ENCODE measurements around the gene IQGAP1. TPM values are rescaled to one million over a fixed set of nuclear protein-coding genes. Genes with fewer than 3 reads are reported as not detected.
A peak's percentile ranks its signal among the peaks of the same experiment; 100 is the strongest.
"Not testable (repeated sequence)": the region's sequence is repeated elsewhere in the genome, so short reads cannot be mapped to it uniquely, and the experiment has no call there.

Gene IQGAP1
- total RNA-seq, 1 experiment from 2014 or later: 113 TPM

DNA sequence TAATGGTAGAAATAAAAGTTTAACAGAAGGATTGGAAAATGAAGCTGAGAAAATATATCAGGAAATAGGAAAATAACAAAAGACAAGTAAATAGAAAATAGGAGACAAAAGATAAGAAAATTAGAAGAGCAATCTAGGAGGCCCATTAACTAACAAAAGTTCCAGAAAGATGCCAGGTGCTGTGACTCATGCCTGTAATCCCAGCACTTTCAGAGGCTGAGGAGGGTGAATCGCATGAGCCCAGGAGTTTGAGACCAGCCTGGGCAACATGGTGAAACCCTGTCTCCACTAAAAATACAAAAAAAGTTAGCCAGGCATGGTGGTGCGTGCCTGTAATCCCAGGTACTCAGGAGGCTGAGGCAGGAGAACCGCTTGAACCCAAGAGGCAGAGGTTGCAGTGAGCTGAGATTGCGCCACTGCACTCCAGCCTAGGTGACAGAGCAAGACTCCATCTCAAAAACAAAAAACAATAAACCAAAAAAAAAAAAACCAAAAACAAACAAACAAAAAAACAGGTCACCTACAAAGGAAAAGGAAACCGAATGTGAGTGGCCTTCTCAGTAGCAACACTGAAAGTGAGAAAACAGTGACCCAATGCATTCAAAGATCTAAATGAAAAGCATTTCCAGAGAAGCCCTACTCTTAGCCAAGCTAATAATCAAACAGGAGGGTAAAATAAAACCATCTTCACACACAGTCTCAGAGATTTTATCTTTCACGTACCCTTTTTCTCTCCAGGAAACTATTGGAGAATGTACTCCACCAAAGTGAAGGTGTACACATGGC, 136.2 kb downstream of the IQGAP1 start:
- H3K4me3 ChIP-seq (replicated peaks in 1 of 2; ENCODE audit: low read depth in 1 of 2, low read length in 2 of 2); DNase-seq (ENCODE audit: low read depth, low spot score); H3K27me3 ChIP-seq (ENCODE audit: insufficient read depth, low read length); H4K20me1 ChIP-seq (ENCODE audit: insufficient read depth); H3K9me3 ChIP-seq (ENCODE audit: control insufficient read depth in 1 of 2, insufficient read depth in 1 of 2, low read depth in 1 of 2, low read length in 2 of 2); H3K9ac ChIP-seq (ENCODE audit: low read length); H3K4me2 ChIP-seq (ENCODE audit: low read length); H2AFZ ChIP-seq (ENCODE audit: low read depth, low read length, poor library complexity, severe bottlenecking); ATAC-seq; POLR2A ChIA-PET; H3K36me3 ChIP-seq (ENCODE audit: control insufficient read depth in 1 of 2, insufficient read depth in 2 of 2, low read length in 2 of 2); intact Hi-C loops (cut with micrococcal nuclease); H3K27ac ChIP-seq (ENCODE audit: low read depth, low read length); CTCF ChIA-PET; RAD21 ChIA-PET (ENCODE audit: low non-redundant PET in 1 of 2, low total read pairs in 2 of 2, uncharacterized antibody in 2 of 2, unreplicated experiment in 2 of 2); BruUV-seq (replicated peaks); H3K79me2 ChIP-seq (ENCODE audit: insufficient read depth, low read length); H3K9me2 ChIP-seq (ENCODE audit: insufficient read depth): not testable (repeated sequence)
- H3K4me1 ChIP-seq (ENCODE audit: control insufficient read depth in 1 of 2, insufficient read depth in 2 of 2, low read length in 2 of 2): peaks cover 5 to 16% of the 10 kb centered on the region in 2 experiments

- H3K79me2 ChIP-seq (ENCODE audit: insufficient read depth, low read length): peaks cover 30% of the 10 kb centered on the region
- peak overlapping the region; percentile 86; the same call in 1 of the 2 replicates for H3K27ac ChIP-seq (ENCODE audit: low read depth, low read length)
- H4K20me1 ChIP-seq (ENCODE audit: insufficient read depth): peaks cover 6% of the 10 kb centered on the region; the same call in 1 of the 2 replicates
- no peaks in the 10 kb centered on the region for H3K9me2 ChIP-seq (ENCODE audit: insufficient read depth)
- intact Hi-C loops (cut with micrococcal nuclease): no loop called here
- TF ChIP-seq SP1 (IDR thresholded peaks at IDR 0.05; ENCODE audit: low read depth) (no peak), POLR2A (IDR thresholded peaks at IDR 0.05; ENCODE audit: borderline replicate concordance, extremely low read depth, insufficient read depth, insufficient read length) (peak; percentile 9), CBX3 (IDR thresholded peaks at IDR 0.05; ENCODE audit: low read depth) (no peak)
- peak overlapping the region; percentile 65 to 74 for H3K4me3 ChIP-seq (replicated peaks in 1 of 2; ENCODE audit: low read depth in 1 of 2, low read length in 2 of 2)
- CTCF ChIA-PET: interaction anchor here (1.7 kb wide), 1 partner anchor 357 kb away, joined by 3 read pairs; no protein-coding TSS in a partner anchor
- H3K4me1 ChIP-seq (ENCODE audit: control insufficient read depth in 1 of 2, insufficient read depth in 2 of 2, low read length in 2 of 2): peaks cover 10% of the 10 kb centered on the region in 2 experiments
- no peak for DNase-seq (ENCODE audit: low read depth, low spot score)
- H3K9me3 ChIP-seq (ENCODE audit: control insufficient read depth in 1 of 2, insufficient read depth in 1 of 2, low read depth in 1 of 2, low read length in 2 of 2): no peaks in the 10 kb centered on the region
- H3K9ac ChIP-seq (ENCODE audit: low read length): peak overlapping the region; percentile 65
- peak overlapping the region; percentile 79 for H3K4me2 ChIP-seq (ENCODE audit: low read length)
- RAD21 ChIA-PET (ENCODE audit: low non-redundant PET in 1 of 2, low total read pairs in 2 of 2, uncharacterized antibody in 2 of 2, unreplicated experiment in 2 of 2): no interaction called here
- POLR2A ChIA-PET: interaction anchor here (1.0 kb wide), 1 partner anchor 17 kb away, joined by 3 read pairs; no protein-coding TSS in a partner anchor
- H2AFZ ChIP-seq (ENCODE audit: low read depth, low read length, poor library complexity, severe bottlenecking): peak overlapping the region; percentile 45
- no peaks in the 10 kb centered on the region for H3K27me3 ChIP-seq (ENCODE audit: insufficient read depth, low read length)
- no peaks in the 10 kb centered on the region; a peak in 1 of 4 replicates for H3K36me3 ChIP-seq (ENCODE audit: control insufficient read depth in 1 of 2, insufficient read depth in 2 of 2, low read length in 2 of 2)
- BruUV-seq (replicated peaks): no TSS peak
- no peak for ATAC-seq
These were observed 140.9 kb downstream of the IQGAP1 start for GRCh38 chr15:90529011-90529370.
